CD4-positive, alpha-beta memory T cell (primary cell): ENCODE measurements around the gene KLF13. TPM values are rescaled to one million over a fixed set of nuclear protein-coding genes. Genes with fewer than 3 reads are reported as not detected.
A peak's percentile ranks its signal among the peaks of the same experiment; 100 is the strongest.

ENCODE experiments used
- CTCF ChIA-PET: fragments of 350-600 bp; sonication (Branson Sonifier 250); formaldehyde crosslinking; loops from one replicate; lab custom pipeline; 2021; ENCODE audit warnings: inconsistent platforms; ENCODE audit not compliant: partially characterized antibody; lab: Charles Lee
- POLR2A ChIA-PET: fragments of 350-600 bp; sonication (Branson Sonifier 250); formaldehyde crosslinking; loops from one replicate; lab custom pipeline; 2021; ENCODE audit not compliant: partially characterized antibody; lab: Charles Lee
- DNase-seq, 5 donors: peaks; one replicate each; pipeline versions ENCODE4 v3.0.0 to v3.0.0-alpha.2; 2020 to 2022; ENCODE audit warnings: mixed read lengths in 1 of 5
- H3K27ac ChIP-seq: one replicate; pipeline ENCODE4 v1.7.0; 2013; ENCODE audit warnings: low read depth, low read length
- H3K27me3 ChIP-seq: 2 replicates; pipeline ENCODE4 v1.7.0; 2013; ENCODE audit warnings: mild to moderate bottlenecking, low read length, moderate library complexity; ENCODE audit not compliant: insufficient read depth
- H3K36me3 ChIP-seq: 2 replicates; pipeline ENCODE4 v1.7.0; 2013; ENCODE audit warnings: mild to moderate bottlenecking, low read length, moderate library complexity; ENCODE audit not compliant: insufficient read depth
- H3K4me1 ChIP-seq: 2 replicates; pipeline ENCODE4 v1.7.0; 2013; ENCODE audit warnings: mild to moderate bottlenecking, low read length, moderate library complexity; ENCODE audit not compliant: insufficient read depth
- H3K4me3 ChIP-seq, 2 donors: one replicate each; pipeline ENCODE4 v1.7.0; 2013; ENCODE audit warnings: low read length in 2 of 2, mild to moderate bottlenecking in 1 of 2
- H3K9me3 ChIP-seq, 2 donors: one replicate each; pipeline ENCODE4 v1.7.0; 2013; ENCODE audit warnings: low read length in 2 of 2, control low read depth in 1 of 2; ENCODE audit not compliant: control insufficient read depth in 1 of 2
- H3K27ac Mint-ChIP-seq, 7 donors: one replicate each; pipeline ENCODE4 v1.8.0; 2020 to 2021; ENCODE audit warnings: mixed read lengths in 7 of 7, mild to moderate bottlenecking in 6 of 7, inconsistent platforms in 3 of 7, moderate library complexity in 3 of 7
- H3K27me3 Mint-ChIP-seq, 2 donors: one replicate each; pipeline ENCODE4 v1.8.0; 2020 to 2021; ENCODE audit warnings: mixed read lengths in 2 of 2
- H3K36me3 Mint-ChIP-seq, 2 donors: one replicate each; pipeline ENCODE4 v1.8.0; 2020 to 2021; ENCODE audit warnings: mixed read lengths in 2 of 2, inconsistent platforms in 1 of 2, mild to moderate bottlenecking in 1 of 2
- H3K4me1 Mint-ChIP-seq, 4 donors: one replicate each; pipeline ENCODE4 v1.8.0; 2020 to 2021; ENCODE audit warnings: mixed read lengths in 4 of 4, mild to moderate bottlenecking in 1 of 4
- H3K4me3 Mint-ChIP-seq, 8 donors: one replicate each; pipeline ENCODE4 v1.8.0; 2020 to 2021; ENCODE audit warnings: mixed read lengths in 8 of 8, mild to moderate bottlenecking in 7 of 8, moderate library complexity in 6 of 8, inconsistent platforms in 3 of 8
- H3K9me3 Mint-ChIP-seq, 8 donors: one replicate each; pipeline ENCODE4 v1.8.0; 2020 to 2021; ENCODE audit warnings: mixed read lengths in 8 of 8, mild to moderate bottlenecking in 5 of 8, inconsistent platforms in 3 of 8, moderate library complexity in 1 of 8
- intact Hi-C: fragments of 100-400 bp; cut with micrococcal nuclease; formaldehyde crosslinking; loops from one replicate; pipeline ENCODE4 v1.15.1; 2023
- polyA plus RNA-seq, 2 donors: library from polyadenylated mRNA; unstranded; fragments of 300-500 nt; fragmentation: Illumina TruSeq; gene quantifications; one replicate each; pipeline ENCODE4 v1.2.3, GENCODE V29; 2021
- total RNA-seq, 2 experiments: library from RNA; stranded (reverse); gene quantifications; one replicate each; pipeline ENCODE4 v1.2.3, GENCODE V29; 2021

KLF13 gene
- total and polyA plus RNA-seq, 4 experiments from 2014 or later = 22.0 to 202 (median 139) TPM

DNA sequence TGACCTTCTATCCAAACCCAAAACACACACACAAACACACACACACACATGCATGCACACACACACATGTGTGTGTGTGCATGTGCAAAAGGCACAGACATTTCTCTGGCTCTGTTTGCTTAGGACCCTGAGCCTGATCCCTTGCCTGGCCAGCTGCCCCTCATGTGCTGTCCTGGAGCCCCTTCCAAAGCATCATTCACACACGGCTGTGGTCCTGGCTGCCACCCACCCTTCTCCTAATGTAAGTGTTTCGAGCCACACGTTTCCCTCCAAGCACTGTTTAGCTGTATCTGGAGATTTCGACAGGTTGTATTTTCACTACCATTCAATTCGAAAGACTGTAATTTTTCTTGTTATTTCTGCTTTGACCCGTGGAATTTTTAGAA lies 45.8 kb upstream of the KLF13 start:
- Mint-ChIP-seq H3K27ac (peak overlapping the region in 1 of 7 donors; percentile 12), H3K9me3 (peaks cover 0 to 6% (median 0%) of the 10 kb centered on the region in 8 donors), H3K36me3 (no peaks in the 10 kb centered on the region), H3K4me3 (no peak overlapping the region), H3K27me3 (peaks cover 0 to 1% of the 10 kb centered on the region in 2 donors), H3K4me1 (peaks cover 6 to 12% (median 10%) of the 10 kb centered on the region in 4 donors)
- H3K9me3 ChIP-seq = no peaks in the 10 kb centered on the region
- H3K4me1 ChIP-seq = no peaks in the 10 kb centered on the region
- no peak overlapping the region for H3K27ac ChIP-seq
- no peak for DNase-seq
- CTCF ChIA-PET = interaction anchor here (1.1 kb wide), 1 partner anchor 66 kb away, joined by 3 read pairs; no protein-coding TSS in a partner anchor
- no peaks in the 10 kb centered on the region for H3K27me3 ChIP-seq
- intact Hi-C loops = no loop called here
- H3K36me3 ChIP-seq = no peaks in the 10 kb centered on the region
- POLR2A ChIA-PET = interaction anchor here (1.7 kb wide), 1 partner anchor 16 kb away, joined by 5 read pairs; no protein-coding TSS in a partner anchor
- no peak overlapping the region for H3K4me3 ChIP-seq

DNA sequence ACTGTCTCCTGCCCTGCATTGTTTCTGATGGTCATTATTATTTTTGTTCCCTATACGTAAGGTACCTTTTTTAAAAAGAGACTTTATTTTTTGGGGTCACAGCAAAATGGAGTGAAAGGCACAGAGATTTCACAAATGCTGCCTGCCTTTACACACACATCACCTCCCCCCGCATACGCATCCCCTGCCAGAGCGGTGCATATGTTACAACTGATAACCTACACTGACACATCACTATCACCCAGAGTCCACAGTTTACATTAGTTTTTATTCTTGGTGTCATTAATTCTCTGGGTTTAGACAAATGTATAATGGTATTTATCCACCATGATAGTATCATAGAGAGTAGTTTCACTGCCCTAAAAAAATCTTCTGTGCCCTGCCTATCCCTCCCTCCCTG lies 43.6 kb upstream of the KLF13 start:
- H3K27ac ChIP-seq = no peak overlapping the region
- H3K27me3 ChIP-seq = no peaks in the 10 kb centered on the region
- no peaks in the 10 kb centered on the region for H3K36me3 ChIP-seq
- intact Hi-C loops = no loop called here
- H3K4me3 Mint-ChIP-seq = no peak overlapping the region
- peaks cover 6 to 12% (median 10%) of the 10 kb centered on the region in 4 donors for H3K4me1 Mint-ChIP-seq
- no peak for DNase-seq
- no peaks in the 10 kb centered on the region for H3K9me3 ChIP-seq
- H3K4me3 ChIP-seq = no peak overlapping the region
- no peaks in the 10 kb centered on the region for H3K4me1 ChIP-seq
- peaks cover 0 to 1% of the 10 kb centered on the region in 2 donors for H3K27me3 Mint-ChIP-seq
- peaks cover 0 to 11% (median 6%) of the 10 kb centered on the region in 8 donors for H3K9me3 Mint-ChIP-seq
- H3K36me3 Mint-ChIP-seq = no peaks in the 10 kb centered on the region
- ChIA-PET CTCF (no interaction called here), POLR2A (no interaction called here)
- no peak overlapping the region for H3K27ac Mint-ChIP-seq

DNA sequence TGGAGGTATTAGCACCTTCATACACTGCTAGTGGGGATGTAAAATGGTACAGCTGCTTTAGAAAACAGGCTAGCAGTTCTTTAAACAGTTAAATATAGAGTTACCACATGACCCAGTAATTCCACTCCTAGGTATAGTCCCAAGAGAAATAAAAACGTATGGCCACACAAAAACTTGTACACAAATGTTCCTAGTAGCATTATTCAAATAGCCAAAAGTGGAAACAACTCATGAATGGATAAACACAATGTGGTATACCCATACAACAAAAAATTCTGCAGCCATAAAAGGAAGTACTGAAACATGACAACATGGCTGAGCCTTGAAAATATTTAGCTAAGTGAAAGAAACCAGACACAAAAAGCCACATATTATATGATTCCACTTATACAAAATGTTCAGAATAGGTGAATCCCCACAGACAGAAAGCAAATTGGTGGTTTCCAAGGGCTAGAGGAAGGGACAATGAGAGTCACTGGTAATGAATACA lies 40.8 kb upstream of the KLF13 start:
- peaks cover 0 to 1% of the 10 kb centered on the region in 2 donors for H3K27me3 Mint-ChIP-seq
- H3K4me3 Mint-ChIP-seq = no peak overlapping the region
- POLR2A ChIA-PET = no interaction called here
- Histone ChIP-seq H3K4me1 (no peaks in the 10 kb centered on the region), H3K4me3 (no peak overlapping the region), H3K36me3 (no peaks in the 10 kb centered on the region), H3K27me3 (no peaks in the 10 kb centered on the region), H3K9me3 (no peaks in the 10 kb centered on the region), H3K27ac (no peak overlapping the region)
- no peak overlapping the region for H3K27ac Mint-ChIP-seq
- peaks cover 0 to 19% (median 12%) of the 10 kb centered on the region in 8 donors for H3K9me3 Mint-ChIP-seq
- CTCF ChIA-PET = interaction anchor here (1.0 kb wide), 1 partner anchor 202 kb away, joined by 3 read pairs; no protein-coding TSS in a partner anchor
- H3K36me3 Mint-ChIP-seq = no peaks in the 10 kb centered on the region
- peaks cover 0 to 2% (median under 1%) of the 10 kb centered on the region in 4 donors for H3K4me1 Mint-ChIP-seq
- intact Hi-C loops = no loop called here
- no peak for DNase-seq

DNA sequence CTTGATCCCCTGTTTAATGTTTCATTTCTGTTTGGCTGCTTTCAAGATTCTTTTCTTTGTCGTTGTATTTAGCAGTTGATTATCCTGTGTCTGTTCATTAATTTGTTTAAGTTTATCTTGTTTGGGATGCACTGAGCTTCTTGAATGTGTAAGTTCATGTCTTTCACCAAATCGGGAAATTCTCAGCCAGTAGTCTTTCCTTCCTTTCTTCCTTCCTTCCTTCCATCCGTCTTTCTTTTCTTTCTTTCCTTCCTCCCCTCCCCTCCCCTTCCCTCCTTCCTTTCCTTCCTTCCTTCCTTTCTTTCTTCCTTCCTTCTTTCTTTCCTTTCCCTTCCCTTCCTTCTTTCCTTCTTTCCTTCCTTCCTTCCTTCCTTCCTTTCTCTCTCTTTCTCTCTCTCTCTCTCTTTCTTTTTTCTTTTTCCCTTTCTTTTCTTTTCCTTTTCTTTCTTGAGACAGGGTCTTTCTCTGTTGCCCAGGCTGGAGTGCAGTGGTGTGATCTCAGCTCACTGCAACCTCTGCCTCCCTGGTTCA lies 35.5 kb upstream of the KLF13 start:
- peak overlapping the region in 1 of 7 donors; percentile 87 for H3K27ac Mint-ChIP-seq
- POLR2A ChIA-PET = interaction anchor here (1.4 kb wide), 1 partner anchor 35 kb away, joined by 3 read pairs; the partner anchor contains the start of gene KLF13

DNA sequence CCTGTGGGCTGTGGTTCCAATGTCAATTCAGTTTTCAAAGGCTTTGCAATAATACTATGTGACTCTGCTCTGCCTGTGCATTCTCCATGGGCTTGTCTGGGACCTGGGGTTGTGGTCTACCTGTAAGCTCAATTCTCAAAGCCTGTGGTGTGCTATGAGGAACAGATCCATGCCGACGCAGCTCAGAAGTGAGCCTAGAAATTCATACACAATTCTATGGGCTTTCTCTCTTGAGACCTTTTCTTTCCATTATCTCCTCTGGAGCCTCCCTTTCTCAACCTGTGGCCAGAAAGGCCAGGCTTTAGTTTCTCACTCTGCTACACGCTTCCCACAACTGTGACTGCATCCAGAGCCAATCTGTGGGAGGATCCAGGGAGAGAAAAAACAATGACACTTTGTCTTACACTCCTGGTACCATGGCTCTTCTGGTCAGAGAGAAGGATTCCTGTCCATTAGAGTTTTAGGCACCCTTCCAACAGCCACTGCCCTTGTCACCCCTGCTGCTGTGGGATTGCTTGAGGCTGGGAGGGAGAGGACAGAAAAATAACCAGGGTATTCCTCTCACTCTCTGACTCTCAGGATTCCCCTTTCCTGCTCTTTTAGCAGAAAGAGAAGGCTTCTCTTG lies 34.1 kb upstream of the KLF13 start:
- Histone ChIP-seq H3K27ac (no peak overlapping the region), H3K4me3 (no peak overlapping the region), H3K4me1 (no peaks in the 10 kb centered on the region), H3K9me3 (no peaks in the 10 kb centered on the region), H3K27me3 (peaks cover 4% of the 10 kb centered on the region), H3K36me3 (no peaks in the 10 kb centered on the region)
- Mint-ChIP-seq H3K4me1 (peaks cover 0 to 6% (median 2%) of the 10 kb centered on the region in 4 donors), H3K27ac (peak overlapping the region in 1 of 7 donors; percentile 6), H3K4me3 (no peak overlapping the region), H3K27me3 (peaks cover 7 to 12% of the 10 kb centered on the region in 2 donors), H3K36me3 (no peaks in the 10 kb centered on the region), H3K9me3 (peaks cover 0 to 14% (median 8%) of the 10 kb centered on the region in 8 donors)
- ChIA-PET CTCF (interaction anchor here (1.1 kb wide), 1 partner anchor 198 kb away, joined by 3 read pairs; no protein-coding TSS in a partner anchor), POLR2A (no interaction called here)
- DNase-seq = no peak
- intact Hi-C loops = no loop called here

More for the DNA sequence above, 35.5 kb upstream of the KLF13 start:
- H3K4me3 Mint-ChIP-seq = no peak overlapping the region
- no peaks in the 10 kb centered on the region for H3K4me1 ChIP-seq
- CTCF ChIA-PET = interaction anchor here (0.7 to 1.1 kb wide), 2 partner anchors 9 to 199 kb away, joined by 3 to 4 read pairs; no protein-coding TSS in a partner anchor
- H3K27ac ChIP-seq = no peak overlapping the region
- no peak overlapping the region for H3K4me3 ChIP-seq
- no peak for DNase-seq
- H3K9me3 ChIP-seq = no peaks in the 10 kb centered on the region
- H3K36me3 Mint-ChIP-seq = no peaks in the 10 kb centered on the region
- H3K27me3 ChIP-seq = peaks cover 4% of the 10 kb centered on the region
- no peaks in the 10 kb centered on the region for H3K36me3 ChIP-seq
- H3K4me1 Mint-ChIP-seq = peaks cover 0 to 3% (median 0%) of the 10 kb centered on the region in 4 donors
- peaks cover 7% of the 10 kb centered on the region in 2 donors for H3K27me3 Mint-ChIP-seq
- intact Hi-C loops = no loop called here
- H3K9me3 Mint-ChIP-seq = peaks cover 0 to 19% (median 9%) of the 10 kb centered on the region in 8 donors

DNA sequence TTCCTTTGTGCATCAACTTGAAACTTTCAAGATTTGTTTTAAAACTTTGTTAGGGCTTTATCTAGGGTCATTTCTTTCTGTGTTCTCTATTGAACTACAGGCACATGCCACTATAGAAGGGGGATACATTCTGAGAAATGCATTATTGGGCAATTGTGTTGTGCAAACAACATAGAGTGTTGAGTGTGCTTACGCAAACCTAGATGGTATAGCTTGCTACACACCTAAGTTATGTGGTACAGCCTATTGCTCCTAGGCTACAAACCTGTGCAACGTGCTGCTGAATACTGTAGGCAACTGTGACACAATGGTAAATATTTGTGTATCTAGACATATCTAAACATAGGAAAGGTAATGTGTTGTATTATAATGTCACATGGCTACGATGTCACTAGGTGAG lies 33.0 kb upstream of the KLF13 start:
- Mint-ChIP-seq H3K4me1 (peaks cover 0 to 6% (median 2%) of the 10 kb centered on the region in 4 donors), H3K9me3 (peaks cover 0 to 2% (median 1%) of the 10 kb centered on the region in 8 donors), H3K27ac (no peak overlapping the region), H3K36me3 (no peaks in the 10 kb centered on the region), H3K27me3 (peaks cover 7 to 12% of the 10 kb centered on the region in 2 donors), H3K4me3 (no peak overlapping the region)
- Histone ChIP-seq H3K27me3 (peaks cover 4% of the 10 kb centered on the region), H3K9me3 (no peaks in the 10 kb centered on the region), H3K36me3 (no peaks in the 10 kb centered on the region), H3K27ac (no peak overlapping the region), H3K4me3 (no peak overlapping the region), H3K4me1 (no peaks in the 10 kb centered on the region)
- intact Hi-C loops = no loop called here
- ChIA-PET POLR2A (interaction anchor here (0.7 to 1.2 kb wide), 2 partner anchors 22 to 27 kb away, joined by 3 read pairs; no protein-coding TSS in a partner anchor), CTCF (interaction anchor here (1.1 kb wide), 1 partner anchor 10 kb away, joined by 6 read pairs; no protein-coding TSS in a partner anchor)
- no peak for DNase-seq

DNA sequence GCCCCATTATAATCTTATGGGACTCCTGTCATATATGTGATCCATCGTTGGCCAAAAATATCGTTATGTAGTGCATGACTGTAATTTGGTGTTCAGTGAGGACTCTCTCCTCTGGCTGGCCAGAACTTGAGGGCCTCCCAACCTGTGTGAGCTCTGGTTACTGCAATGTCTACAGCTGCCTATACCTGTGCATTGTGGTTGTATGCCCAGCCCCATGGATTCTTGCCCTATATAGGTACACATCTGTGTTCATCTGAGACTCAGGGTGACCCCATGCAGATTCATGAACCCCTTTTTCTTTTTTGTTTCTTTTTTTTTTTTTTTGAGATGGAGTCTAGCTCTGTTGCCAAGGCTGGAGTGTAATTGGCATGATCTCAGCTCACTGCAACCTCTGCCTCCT lies 32.6 kb upstream of the KLF13 start:
- CTCF ChIA-PET = interaction anchor here (1.1 kb wide), 1 partner anchor 9 kb away, joined by 6 read pairs; no protein-coding TSS in a partner anchor
- Mint-ChIP-seq H3K36me3 (no peaks in the 10 kb centered on the region), H3K4me3 (no peak overlapping the region), H3K4me1 (peaks cover 0 to 6% (median 2%) of the 10 kb centered on the region in 4 donors), H3K27me3 (peaks cover 7 to 12% of the 10 kb centered on the region in 2 donors), H3K9me3 (no peaks in the 10 kb centered on the region), H3K27ac (no peak overlapping the region)
- intact Hi-C loops = no loop called here
- POLR2A ChIA-PET = interaction anchor here (0.7 to 1.2 kb wide), 2 partner anchors 22 to 27 kb away, joined by 3 read pairs; no protein-coding TSS in a partner anchor
- no peaks in the 10 kb centered on the region for H3K9me3 ChIP-seq
- peaks cover 4% of the 10 kb centered on the region for H3K27me3 ChIP-seq
- H3K4me3 ChIP-seq = no peak overlapping the region
- no peaks in the 10 kb centered on the region for H3K4me1 ChIP-seq
- no peak overlapping the region for H3K27ac ChIP-seq
- H3K36me3 ChIP-seq = no peaks in the 10 kb centered on the region
- no peak for DNase-seq
